Measurements from ENCODE around the gene MAP4K4. TPM values are rescaled to one million over a fixed set of nuclear protein-coding genes. Genes with fewer than 3 reads are reported as not detected.

MAP4K4 gene
- total RNA-seq, 4 donors from 2014 or later = 79.3 to 104 (median 95.0) TPM

DNA sequence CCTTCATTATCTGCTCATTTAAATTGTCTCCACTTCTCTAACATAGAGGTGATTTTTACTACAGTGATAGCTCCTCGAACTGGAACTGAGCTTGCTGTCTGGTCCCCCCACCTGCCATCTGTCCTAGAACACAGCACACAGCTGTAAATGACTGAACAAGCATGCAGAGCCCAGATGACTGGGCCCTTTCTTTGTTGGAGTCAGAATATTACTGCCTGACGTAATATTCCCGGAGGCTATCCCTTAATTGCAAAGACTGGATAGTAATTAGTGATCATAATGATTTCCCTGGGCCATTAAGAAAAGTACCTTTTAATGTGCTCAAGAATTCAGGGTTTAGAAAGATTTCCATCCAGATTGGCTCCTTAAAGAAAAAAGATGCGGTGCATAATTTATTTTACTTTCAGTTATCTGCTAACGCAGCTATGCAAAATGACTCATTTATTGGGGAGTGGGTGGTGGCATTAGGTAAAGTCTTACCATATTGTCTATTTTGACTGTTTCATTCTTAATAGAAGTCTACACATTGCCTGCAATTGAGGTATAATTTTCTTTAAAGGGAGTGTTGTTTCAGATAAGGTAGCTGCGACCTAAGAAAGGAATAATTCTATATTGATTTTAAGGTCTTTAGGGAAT lies 84.4 kb downstream of the MAP4K4 start:
- TF ChIP-seq, protein P1, sequence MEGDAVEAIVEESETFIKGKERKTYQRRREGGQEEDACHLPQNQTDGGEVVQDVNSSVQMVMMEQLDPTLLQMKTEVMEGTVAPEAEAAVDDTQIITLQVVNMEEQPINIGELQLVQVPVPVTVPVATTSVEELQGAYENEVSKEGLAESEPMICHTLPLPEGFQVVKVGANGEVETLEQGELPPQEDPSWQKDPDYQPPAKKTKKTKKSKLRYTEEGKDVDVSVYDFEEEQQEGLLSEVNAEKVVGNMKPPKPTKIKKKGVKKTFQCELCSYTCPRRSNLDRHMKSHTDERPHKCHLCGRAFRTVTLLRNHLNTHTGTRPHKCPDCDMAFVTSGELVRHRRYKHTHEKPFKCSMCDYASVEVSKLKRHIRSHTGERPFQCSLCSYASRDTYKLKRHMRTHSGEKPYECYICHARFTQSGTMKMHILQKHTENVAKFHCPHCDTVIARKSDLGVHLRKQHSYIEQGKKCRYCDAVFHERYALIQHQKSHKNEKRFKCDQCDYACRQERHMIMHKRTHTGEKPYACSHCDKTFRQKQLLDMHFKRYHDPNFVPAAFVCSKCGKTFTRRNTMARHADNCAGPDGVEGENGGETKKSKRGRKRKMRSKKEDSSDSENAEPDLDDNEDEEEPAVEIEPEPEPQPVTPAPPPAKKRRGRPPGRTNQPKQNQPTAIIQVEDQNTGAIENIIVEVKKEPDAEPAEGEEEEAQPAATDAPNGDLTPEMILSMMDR (IDR thresholded peaks at IDR 0.05; ENCODE audit: low read depth) = no peak

DNA sequence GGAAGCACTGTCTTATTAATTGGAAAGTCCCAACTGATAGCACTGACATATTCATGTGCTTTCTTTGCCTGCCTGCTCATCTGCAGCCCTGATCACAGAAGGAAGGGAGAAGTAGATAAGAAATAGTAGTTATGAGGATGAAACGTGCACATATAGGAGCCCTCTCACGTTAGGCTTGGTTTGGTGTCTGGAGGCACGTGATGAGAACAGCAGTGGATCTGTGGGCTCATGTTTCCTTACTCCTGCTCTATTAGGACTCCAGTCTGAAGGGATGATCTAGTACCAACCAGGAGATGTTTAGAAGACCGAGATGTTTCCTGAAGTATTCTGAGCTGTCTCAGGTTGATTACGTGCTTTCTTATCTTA lies 84.9 kb downstream of the MAP4K4 start:
- TF ChIP-seq, protein P1 (IDR thresholded peaks at IDR 0.05; ENCODE audit: low read depth) = no peak

DNA sequence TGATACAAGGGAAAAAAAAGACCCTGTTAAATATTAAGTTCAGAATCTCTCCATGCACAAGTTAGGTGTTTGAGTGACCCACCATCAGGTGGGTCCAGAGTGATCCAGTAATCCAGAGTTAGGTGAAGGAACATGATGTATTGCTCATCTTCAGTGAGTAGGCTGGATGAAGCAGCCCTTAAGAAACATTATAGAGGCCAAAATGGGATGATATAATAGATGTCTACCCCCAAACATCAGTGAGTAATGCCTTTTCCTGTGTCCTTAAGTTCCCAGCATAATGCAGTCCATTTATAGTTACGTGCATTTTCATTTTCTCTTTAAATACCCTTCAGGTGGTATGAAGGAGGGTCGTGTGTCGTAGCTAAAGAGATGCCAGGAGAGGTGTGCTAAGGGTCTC lies 89.6 kb downstream of the MAP4K4 start:
- TF ChIP-seq, protein P1 (IDR thresholded peaks at IDR 0.05; ENCODE audit: low read depth) = no peak

DNA sequence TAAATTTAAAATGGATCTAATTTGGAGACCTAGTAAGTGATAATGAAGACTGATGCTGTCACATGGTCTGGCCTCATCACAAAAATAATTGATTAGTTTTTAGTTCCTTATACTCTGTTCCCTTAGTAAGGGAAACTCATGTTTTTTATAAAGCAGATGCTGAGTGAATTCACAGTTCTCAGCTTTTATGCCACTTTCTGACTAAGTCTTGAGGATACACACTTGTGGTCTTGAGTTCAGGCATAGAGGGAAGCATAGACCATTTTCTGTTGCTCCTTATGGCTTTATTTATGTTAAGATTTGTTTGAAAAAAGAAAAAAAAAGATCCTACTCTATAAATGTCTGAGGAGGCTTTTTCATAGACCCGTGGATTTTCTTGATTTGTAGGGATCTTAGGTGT lies 91.1 kb downstream of the MAP4K4 start:
- TF ChIP-seq, protein P1 (IDR thresholded peaks at IDR 0.05; ENCODE audit: low read depth) = no peak

DNA sequence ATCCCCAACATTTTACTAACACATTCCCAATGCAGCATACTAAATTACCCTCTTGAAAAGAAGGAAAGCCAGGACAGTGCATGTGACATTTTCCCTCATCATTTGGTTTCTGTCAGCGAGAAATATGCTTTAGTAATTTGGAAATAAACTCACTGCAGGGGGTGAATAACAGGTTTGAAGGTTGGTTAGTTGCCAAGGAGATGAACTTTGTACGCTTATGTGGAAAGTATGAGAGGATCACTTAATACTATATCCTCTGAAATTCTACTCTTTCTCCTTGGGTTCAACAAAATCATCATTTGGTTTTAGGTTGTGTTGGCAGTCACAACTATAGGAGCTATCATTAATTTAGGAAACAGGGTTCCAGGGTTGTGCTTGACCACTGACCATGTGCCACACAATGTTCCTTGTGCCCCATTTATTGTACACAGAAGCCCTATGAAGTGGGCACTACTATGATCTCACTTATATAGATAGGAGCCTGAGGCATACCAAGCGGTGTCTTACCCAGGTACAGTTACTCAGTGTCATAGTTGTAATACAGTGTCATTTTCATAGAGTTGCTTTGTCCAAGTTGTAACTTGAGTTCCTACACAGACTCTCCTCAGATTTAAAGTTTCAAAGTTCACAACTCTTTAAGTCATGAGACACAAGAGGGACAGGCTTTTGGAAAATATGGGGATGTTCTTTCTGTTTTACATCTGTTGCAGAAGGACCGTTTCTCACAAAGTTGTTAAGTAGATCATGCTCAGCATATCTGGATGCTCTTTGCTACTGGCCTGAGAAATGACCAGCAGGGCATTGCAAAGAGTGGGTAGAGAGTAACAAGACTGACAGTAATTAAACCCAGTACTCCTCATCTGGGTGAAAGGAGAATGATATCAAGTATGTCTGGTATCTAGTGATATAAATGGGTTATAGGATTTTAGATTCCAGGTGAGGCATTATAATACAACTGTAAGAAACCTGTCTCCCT lies 91.8 kb downstream of the MAP4K4 start:
- TF ChIP-seq, protein P1 (IDR thresholded peaks at IDR 0.05; ENCODE audit: low read depth) = no peak

DNA sequence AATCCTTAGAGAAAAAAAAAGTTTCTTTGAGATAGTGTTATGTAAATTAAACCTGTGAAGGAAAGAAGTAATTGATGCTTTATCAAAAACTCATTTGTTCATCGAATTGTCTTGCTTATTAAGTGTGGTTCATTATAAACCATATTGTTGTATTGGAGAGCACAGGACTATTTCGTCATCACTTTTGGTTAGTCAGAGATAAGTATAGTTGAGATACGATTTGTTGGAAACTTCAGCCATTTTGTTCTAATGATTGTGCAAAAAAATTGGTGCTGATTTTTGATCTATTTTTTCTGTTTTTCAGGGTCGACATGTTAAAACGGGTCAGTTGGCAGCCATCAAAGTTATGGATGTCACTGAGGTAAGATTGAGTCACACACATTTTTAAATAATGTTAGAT lies 92.9 kb downstream of the MAP4K4 start:
- TF ChIP-seq, protein P1 (IDR thresholded peaks at IDR 0.05; ENCODE audit: low read depth) = no peak

DNA sequence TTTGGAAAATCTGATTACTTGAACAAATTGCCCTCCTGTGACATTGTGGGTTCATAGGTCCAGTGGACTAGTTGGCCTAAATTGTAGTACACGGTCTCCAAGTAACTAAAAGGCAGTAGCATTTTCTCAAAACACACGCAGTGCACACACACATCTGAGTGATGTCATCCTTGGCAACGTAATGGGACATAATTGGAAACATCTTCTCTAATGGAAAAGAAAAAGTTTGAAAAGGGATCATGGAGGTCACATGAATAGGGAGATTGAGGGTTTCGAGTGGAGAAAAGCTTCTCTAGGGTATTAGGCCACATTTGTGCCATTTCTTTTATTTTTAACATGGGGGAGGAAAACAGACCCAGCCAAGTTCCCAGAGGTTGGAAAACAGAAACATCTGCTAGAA lies 93.3 kb downstream of the MAP4K4 start:
- TF ChIP-seq, protein P1 (IDR thresholded peaks at IDR 0.05; ENCODE audit: low read depth) = no peak

All from subcutaneous adipose tissue (tissue), 4 donors.